Ascending aorta (tissue), 2 donors: Measurements from ENCODE around the gene SET. TPM values are rescaled to one million over a fixed set of nuclear protein-coding genes. Genes with fewer than 3 reads are reported as not detected.

Source experiments
- DNase-seq, 2 donors: peaks; one replicate each; pipeline ENCODE4 v3.0.0-alpha.2; 2019; ENCODE audit warnings: low spot score in 2 of 2
- H3K27ac ChIP-seq, 2 donors: fragments of 200-600 bp; sonication (generic); one replicate each; pipeline ENCODE4 v1.5.1; 2016 to 2017; ENCODE audit warnings: mild to moderate bottlenecking in 1 of 2
- H3K27me3 ChIP-seq: fragments of 200-600 bp; sonication (generic); one replicate; pipeline ENCODE4 v1.5.1; 2017
- H3K36me3 ChIP-seq, 2 donors: fragments of 200-600 bp; sonication (generic); one replicate each; pipeline ENCODE4 v1.5.1; 2016
- H3K4me1 ChIP-seq, 2 donors: fragments of 200-600 bp; sonication (generic); one replicate each; pipeline ENCODE4 v1.5.1; 2016 to 2017; ENCODE audit warnings: mild to moderate bottlenecking in 1 of 2
- H3K4me3 ChIP-seq, 2 donors: fragments of 200-600 bp; sonication (generic); one replicate each; pipeline ENCODE4 v1.5.1; 2016 to 2017; ENCODE audit warnings: mild to moderate bottlenecking in 1 of 2
- H3K9me3 ChIP-seq, 2 donors: fragments of 200-600 bp; sonication (generic); one replicate each; pipeline ENCODE4 v1.5.1; 2016
- intact Hi-C: fragments of 100-400 bp; cut with DNase I; formaldehyde crosslinking; loops from one replicate; pipeline ENCODE4 v1.15.1; 2023
- total RNA-seq: library from RNA; depleted of rRNA; stranded (reverse); fragments of >200 nt; gene quantifications from one replicate; pipeline ENCODE4 v1.1.0, GENCODE V29; 2016
- TF ChIP-seq, protein P1 (sequence below), 3 experiments: fragments of 200-600 bp in 2 of 3; fragments of 450-650 bp in 1 of 3; sonication (generic) in 2 of 3; IDR thresholded peaks; one replicate each; pipeline ENCODE4 v1.5.1; 2016 to 2019; ENCODE audit warnings: antibody characterized with exemption in 3 of 3, mild to moderate bottlenecking in 1 of 3, moderate library complexity in 1 of 3

SET gene
- total RNA-seq, 1 donor from 2014 or later: 102 TPM

- peaks cover 0 to 4% of the 10 kb centered on the region in 2 donors for H3K36me3 ChIP-seq
- TF ChIP-seq, protein P1, sequence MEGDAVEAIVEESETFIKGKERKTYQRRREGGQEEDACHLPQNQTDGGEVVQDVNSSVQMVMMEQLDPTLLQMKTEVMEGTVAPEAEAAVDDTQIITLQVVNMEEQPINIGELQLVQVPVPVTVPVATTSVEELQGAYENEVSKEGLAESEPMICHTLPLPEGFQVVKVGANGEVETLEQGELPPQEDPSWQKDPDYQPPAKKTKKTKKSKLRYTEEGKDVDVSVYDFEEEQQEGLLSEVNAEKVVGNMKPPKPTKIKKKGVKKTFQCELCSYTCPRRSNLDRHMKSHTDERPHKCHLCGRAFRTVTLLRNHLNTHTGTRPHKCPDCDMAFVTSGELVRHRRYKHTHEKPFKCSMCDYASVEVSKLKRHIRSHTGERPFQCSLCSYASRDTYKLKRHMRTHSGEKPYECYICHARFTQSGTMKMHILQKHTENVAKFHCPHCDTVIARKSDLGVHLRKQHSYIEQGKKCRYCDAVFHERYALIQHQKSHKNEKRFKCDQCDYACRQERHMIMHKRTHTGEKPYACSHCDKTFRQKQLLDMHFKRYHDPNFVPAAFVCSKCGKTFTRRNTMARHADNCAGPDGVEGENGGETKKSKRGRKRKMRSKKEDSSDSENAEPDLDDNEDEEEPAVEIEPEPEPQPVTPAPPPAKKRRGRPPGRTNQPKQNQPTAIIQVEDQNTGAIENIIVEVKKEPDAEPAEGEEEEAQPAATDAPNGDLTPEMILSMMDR (IDR thresholded peaks at IDR 0.05): no peak
- H3K4me1 ChIP-seq: no peaks in the 10 kb centered on the region
- no peak for DNase-seq
- H3K27ac ChIP-seq: no peak overlapping the region
- no peaks in the 10 kb centered on the region for H3K9me3 ChIP-seq
- intact Hi-C loops: no loop called here
- H3K4me3 ChIP-seq: no peak overlapping the region
- no peaks in the 10 kb centered on the region for H3K27me3 ChIP-seq
These were observed 29.0 kb downstream of the SET start for GRCh38 chr9:128718047-128718446.

DNA sequence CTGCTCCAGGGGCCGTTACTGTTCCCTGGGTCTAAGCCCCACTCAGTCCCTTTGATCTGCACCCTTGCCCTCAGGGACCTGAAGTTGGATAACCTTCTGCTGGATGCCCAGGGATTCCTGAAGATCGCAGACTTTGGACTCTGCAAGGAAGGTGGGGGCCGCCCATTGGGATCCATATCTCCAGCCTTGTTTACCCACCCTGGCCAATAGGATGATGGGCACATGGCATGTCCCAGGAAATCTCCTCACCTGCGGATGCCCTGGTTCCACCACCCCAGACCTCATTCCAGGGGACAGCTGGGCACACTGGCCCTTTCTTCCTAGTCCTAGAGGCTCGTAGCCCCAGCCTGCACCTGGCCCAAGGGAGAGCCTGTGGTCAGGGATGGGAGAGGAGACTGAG is 29.5 kb downstream of the SET start:
- no peaks in the 10 kb centered on the region for H3K9me3 ChIP-seq
- H3K4me3 ChIP-seq: no peak overlapping the region
- no peaks in the 10 kb centered on the region for H3K27me3 ChIP-seq
- intact Hi-C loops: no loop called here
- H3K27ac ChIP-seq: no peak overlapping the region
- no peaks in the 10 kb centered on the region for H3K4me1 ChIP-seq
- no peak for DNase-seq
- peaks cover 0 to 4% of the 10 kb centered on the region in 2 donors for H3K36me3 ChIP-seq
- TF ChIP-seq, protein P1 (IDR thresholded peaks at IDR 0.05): no peak

- Histone ChIP-seq H3K27me3 (no peaks in the 10 kb centered on the region), H3K4me3 (no peak overlapping the region), H3K4me1 (no peaks in the 10 kb centered on the region), H3K36me3 (peaks cover 0 to 4% of the 10 kb centered on the region in 2 donors), H3K9me3 (no peaks in the 10 kb centered on the region), H3K27ac (no peak overlapping the region)
- no peak for DNase-seq
- intact Hi-C loops: no loop called here
- TF ChIP-seq, protein P1 (IDR thresholded peaks at IDR 0.05): no peak
These were observed 31.0 kb downstream of the SET start for GRCh38 chr9:128719919-128720605.

GRCh38 chr9:128720841-128721486 is 31.9 kb downstream of the SET start:
- Histone ChIP-seq H3K27me3 (no peaks in the 10 kb centered on the region), H3K9me3 (no peaks in the 10 kb centered on the region), H3K36me3 (peaks cover 0 to 4% of the 10 kb centered on the region in 2 donors), H3K27ac (no peak overlapping the region), H3K4me1 (no peaks in the 10 kb centered on the region), H3K4me3 (no peak overlapping the region)
- TF ChIP-seq, protein P1 (IDR thresholded peaks at IDR 0.05): no peak
- intact Hi-C loops: no loop called here
- no peak for DNase-seq

DNA sequence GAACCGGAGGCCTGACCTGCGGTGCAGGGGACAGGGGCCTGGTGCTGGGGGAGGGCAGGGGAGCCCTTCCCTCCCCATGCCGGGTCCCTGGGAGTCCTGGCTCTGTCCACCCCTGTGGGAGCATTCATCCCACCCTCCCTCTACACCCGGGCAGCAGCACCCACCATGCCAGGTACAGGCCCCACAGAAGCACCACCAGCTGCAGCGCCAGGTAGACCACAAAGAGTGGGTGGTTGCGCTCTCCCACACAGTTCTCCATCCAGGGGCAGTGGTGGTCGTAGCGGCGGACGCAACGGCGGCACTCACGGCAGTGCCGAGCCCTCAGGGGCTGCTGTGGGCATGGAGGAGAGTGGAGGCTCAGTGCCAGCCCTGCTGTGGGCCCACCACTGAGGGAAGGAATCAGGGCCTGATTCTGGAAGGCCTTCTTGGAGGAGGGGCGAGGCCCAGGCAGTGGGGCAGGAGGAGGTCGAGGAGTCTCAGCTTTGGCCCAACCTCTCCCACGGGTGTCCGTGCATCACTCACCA is 32.5 kb downstream of the SET start:
- Histone ChIP-seq H3K27me3 (no peaks in the 10 kb centered on the region), H3K4me1 (no peaks in the 10 kb centered on the region), H3K36me3 (peaks cover 0 to 4% of the 10 kb centered on the region in 2 donors), H3K4me3 (no peak overlapping the region), H3K27ac (no peak overlapping the region), H3K9me3 (no peaks in the 10 kb centered on the region)
- DNase-seq: no peak
- intact Hi-C loops: no loop called here
- TF ChIP-seq, protein P1 (IDR thresholded peaks at IDR 0.05): no peak
